Nephron (organoid): ENCODE data around the gene UGT1A8.

Experiments used
- H3K27ac Mint-ChIP-seq, 3 experiments: 2 replicates each; pipeline ENCODE4 v1.8.0; 2020; ENCODE audit warnings: mixed read lengths in 3 of 3, mild to moderate bottlenecking in 2 of 3, moderate library complexity in 1 of 3
- H3K27me3 Mint-ChIP-seq: 2 replicates; pipeline ENCODE4 v1.8.0; 2021; ENCODE audit warnings: low read depth, mild to moderate bottlenecking, moderate library complexity, mixed read lengths
- H3K36me3 Mint-ChIP-seq: 2 replicates; pipeline ENCODE4 v1.8.0; 2020; ENCODE audit warnings: low read depth, mixed read lengths
- H3K4me1 Mint-ChIP-seq: 2 replicates; pipeline ENCODE4 v1.8.0; 2020; ENCODE audit warnings: mixed read lengths
- H3K4me3 Mint-ChIP-seq, 3 experiments: 2 replicates each; pipeline ENCODE4 v1.8.0; 2020; ENCODE audit warnings: mild to moderate bottlenecking in 3 of 3, mixed read lengths in 3 of 3, moderate library complexity in 2 of 3
- H3K9me3 Mint-ChIP-seq: 2 replicates; pipeline ENCODE4 v1.8.0; 2020; ENCODE audit warnings: mixed read lengths
- CTCF ChIP-seq, 3 experiments: fragments of 200-600 bp; sonication (generic); IDR thresholded peaks; one replicate each; pipeline ENCODE4 v1.5.0; 2021; ENCODE audit warnings: antibody characterized with exemption in 3 of 3; ENCODE audit not compliant: unreplicated experiment in 3 of 3

UGT1A8 gene

GRCh38 chr2:233791883-233792329 lies 174.5 kb downstream of the UGT1A8 start:
- Mint-ChIP-seq H3K4me1 (no peaks in the 10 kb centered on the region), H3K36me3 (no peaks in the 10 kb centered on the region), H3K9me3 (no peaks in the 10 kb centered on the region), H3K27ac (no peak overlapping the region), H3K4me3 (no peak overlapping the region), H3K27me3 (peaks cover 13% of the 10 kb centered on the region)
- no peak for TF ChIP-seq CTCF (IDR thresholded peaks at IDR 0.05; ENCODE audit: unreplicated experiment in 3 of 3)

- Mint-ChIP-seq H3K4me3 (no peak overlapping the region), H3K27me3 (peaks cover 13% of the 10 kb centered on the region), H3K9me3 (no peaks in the 10 kb centered on the region), H3K27ac (no peak overlapping the region), H3K36me3 (no peaks in the 10 kb centered on the region), H3K4me1 (no peaks in the 10 kb centered on the region)
- TF ChIP-seq CTCF (IDR thresholded peaks at IDR 0.05; ENCODE audit: unreplicated experiment in 3 of 3) = no peak
These were observed 175.3 kb downstream of the UGT1A8 start for GRCh38 chr2:233792720-233793119.

- Mint-ChIP-seq H3K4me1 (no peaks in the 10 kb centered on the region), H3K27ac (no peak overlapping the region), H3K9me3 (no peaks in the 10 kb centered on the region), H3K36me3 (no peaks in the 10 kb centered on the region), H3K27me3 (peaks cover 13% of the 10 kb centered on the region), H3K4me3 (no peak overlapping the region)
- no peak for TF ChIP-seq CTCF (IDR thresholded peaks at IDR 0.05; ENCODE audit: unreplicated experiment in 3 of 3)
These were observed 176.2 kb downstream of the UGT1A8 start for GRCh38 chr2:233793465-233794127.

GRCh38 chr2:233794128-233794658 lies 176.8 kb downstream of the UGT1A8 start:
- no peaks in the 10 kb centered on the region for H3K4me1 Mint-ChIP-seq
- peaks cover 17% of the 10 kb centered on the region for H3K27me3 Mint-ChIP-seq
- H3K27ac Mint-ChIP-seq = no peak overlapping the region
- H3K4me3 Mint-ChIP-seq = no peak overlapping the region
- H3K9me3 Mint-ChIP-seq = no peaks in the 10 kb centered on the region
- no peaks in the 10 kb centered on the region for H3K36me3 Mint-ChIP-seq
- no peak for TF ChIP-seq CTCF (IDR thresholded peaks at IDR 0.05; ENCODE audit: unreplicated experiment in 3 of 3)

GRCh38 chr2:233795735-233796171 lies 178.3 kb downstream of the UGT1A8 start:
- TF ChIP-seq CTCF (IDR thresholded peaks at IDR 0.05; ENCODE audit: unreplicated experiment in 3 of 3) = no peak
- H3K4me1 Mint-ChIP-seq = no peaks in the 10 kb centered on the region
- no peaks in the 10 kb centered on the region for H3K36me3 Mint-ChIP-seq
- H3K27ac Mint-ChIP-seq = no peak overlapping the region
- H3K9me3 Mint-ChIP-seq = peaks cover 4% of the 10 kb centered on the region
- peaks cover 13% of the 10 kb centered on the region for H3K27me3 Mint-ChIP-seq
- no peak overlapping the region for H3K4me3 Mint-ChIP-seq

- Mint-ChIP-seq H3K4me1 (no peaks in the 10 kb centered on the region), H3K27ac (no peak overlapping the region), H3K27me3 (peaks cover 9% of the 10 kb centered on the region), H3K4me3 (no peak overlapping the region), H3K9me3 (peaks cover 4% of the 10 kb centered on the region), H3K36me3 (no peaks in the 10 kb centered on the region)
- TF ChIP-seq CTCF (IDR thresholded peaks at IDR 0.05; ENCODE audit: unreplicated experiment in 3 of 3) = no peak
These were observed 178.8 kb downstream of the UGT1A8 start for GRCh38 chr2:233796254-233796653.
